Erythroblast (primary cell): ENCODE measurements around the gene OBSL1.

Experiments
- GATA1 ChIP-seq: IDR thresholded peaks from 2 replicates; pipeline ENCODE4 v1.6.1; 2011; ENCODE audit warnings: low read depth, mild to moderate bottlenecking, control low read depth, low read length, moderate library complexity
- POLR2A ChIP-seq: IDR thresholded peaks from 2 replicates; pipeline ENCODE4 v1.6.1; 2011; ENCODE audit warnings: mild to moderate bottlenecking, low read length

DNA sequence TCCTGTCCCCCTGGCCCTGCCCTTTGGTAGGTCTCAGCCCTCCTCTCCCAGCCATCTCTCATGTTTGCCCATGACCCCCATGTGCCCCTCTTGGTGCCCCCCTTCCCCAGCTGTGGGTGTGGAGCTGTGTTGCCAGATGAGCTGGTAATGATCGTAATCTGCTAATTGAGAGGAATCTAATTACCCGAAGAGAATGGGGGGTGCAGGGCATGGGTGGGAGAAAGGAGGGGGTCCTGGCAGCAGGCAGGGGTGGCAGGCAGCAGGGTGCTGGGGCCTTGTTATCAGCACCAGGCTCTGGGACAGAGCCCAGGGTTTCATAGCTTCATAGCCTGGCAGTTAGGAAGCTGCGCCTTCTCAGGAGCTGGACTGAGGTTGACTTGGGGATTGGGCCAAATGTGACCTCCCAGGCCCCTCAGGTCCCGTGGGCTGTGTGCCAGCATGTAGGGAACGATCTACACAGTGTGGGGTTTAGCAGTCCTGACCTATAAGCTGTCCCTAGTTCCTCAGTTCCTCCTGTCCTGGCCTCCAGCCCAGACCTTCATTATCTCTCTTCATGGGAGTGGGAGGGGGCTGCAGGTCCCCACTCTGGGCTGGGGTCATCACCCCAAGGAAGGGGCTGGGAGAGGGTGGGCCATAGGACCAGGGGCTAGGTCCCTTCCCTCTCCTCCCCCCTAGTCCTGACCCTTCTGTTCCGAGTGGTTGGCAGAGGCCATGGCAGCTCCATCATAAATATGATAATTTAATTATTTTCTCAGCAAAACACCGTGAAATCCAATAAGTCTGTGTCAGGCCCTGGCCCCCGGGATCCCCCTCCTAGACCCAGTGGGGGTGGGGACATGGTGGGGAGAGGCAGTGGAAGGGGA, 63.5 kb downstream of the OBSL1 start:
- no peak for TF ChIP-seq POLR2A
- TF ChIP-seq GATA1 = no peak
